ENCODE measurements around the gene SOX6.

The SOX6 gene

GRCh38 chr11:16338393-16338792, 18.0 kb downstream of the SOX6 start:
- Histone ChIP-seq H3K79me2 (ENCODE audit: insufficient read depth, low read depth) (no peaks in the 10 kb centered on the region), H3K4me3 (IDR thresholded peaks at IDR 0.05; ENCODE audit: insufficient read depth, low read depth, low read length) (no peak overlapping the region), H3K27ac (no peak overlapping the region), H4K20me1 (ENCODE audit: insufficient read depth) (no peaks in the 10 kb centered on the region), H3K4me1 (ENCODE audit: low read depth, poor library complexity, severe bottlenecking) (no peaks in the 10 kb centered on the region), H3K36me3 (ENCODE audit: insufficient read depth) (no peaks in the 10 kb centered on the region), H2AFZ (ENCODE audit: low read depth) (no peak overlapping the region), H3K27me3 (ENCODE audit: insufficient read depth, low read depth) (no peaks in the 10 kb centered on the region), H3K4me2 (no peak overlapping the region), H3K9ac (no peak overlapping the region)
- no peak for TF ChIP-seq CTCF (conservative IDR thresholded peaks at IDR 0.05; ENCODE audit: low read depth, low read length)

GRCh38 chr11:16337421-16338213, 18.7 kb downstream of the SOX6 start:
- Histone ChIP-seq H3K4me1 (ENCODE audit: low read depth, poor library complexity, severe bottlenecking) (no peaks in the 10 kb centered on the region), H3K27me3 (ENCODE audit: insufficient read depth, low read depth) (no peaks in the 10 kb centered on the region), H3K9ac (no peak overlapping the region), H3K4me2 (no peak overlapping the region), H2AFZ (ENCODE audit: low read depth) (no peak overlapping the region), H3K4me3 (IDR thresholded peaks at IDR 0.05; ENCODE audit: insufficient read depth, low read depth, low read length) (no peak overlapping the region), H3K79me2 (ENCODE audit: insufficient read depth, low read depth) (no peaks in the 10 kb centered on the region), H3K27ac (no peak overlapping the region), H4K20me1 (ENCODE audit: insufficient read depth) (no peaks in the 10 kb centered on the region), H3K36me3 (ENCODE audit: insufficient read depth) (no peaks in the 10 kb centered on the region)
- no peak for TF ChIP-seq CTCF (conservative IDR thresholded peaks at IDR 0.05; ENCODE audit: low read depth, low read length)

- Histone ChIP-seq H2AFZ (ENCODE audit: low read depth) (no peak overlapping the region), H3K27ac (no peak overlapping the region), H3K79me2 (ENCODE audit: insufficient read depth, low read depth) (no peaks in the 10 kb centered on the region), H3K4me2 (no peak overlapping the region), H3K36me3 (ENCODE audit: insufficient read depth) (no peaks in the 10 kb centered on the region), H4K20me1 (ENCODE audit: insufficient read depth) (no peaks in the 10 kb centered on the region), H3K4me1 (ENCODE audit: low read depth, poor library complexity, severe bottlenecking) (no peaks in the 10 kb centered on the region), H3K4me3 (IDR thresholded peaks at IDR 0.05; ENCODE audit: insufficient read depth, low read depth, low read length) (no peak overlapping the region), H3K9ac (no peak overlapping the region), H3K27me3 (ENCODE audit: insufficient read depth, low read depth) (no peaks in the 10 kb centered on the region)
- no peak for TF ChIP-seq CTCF (conservative IDR thresholded peaks at IDR 0.05; ENCODE audit: low read depth, low read length)
These were observed 19.6 kb downstream of the SOX6 start for GRCh38 chr11:16336721-16337120.

- no peaks in the 10 kb centered on the region for H3K79me2 ChIP-seq (ENCODE audit: insufficient read depth, low read depth)
- H3K4me3 ChIP-seq (IDR thresholded peaks at IDR 0.05; ENCODE audit: insufficient read depth, low read depth, low read length) = no peak overlapping the region
- TF ChIP-seq CTCF (conservative IDR thresholded peaks at IDR 0.05; ENCODE audit: low read depth, low read length) = no peak
- no peak overlapping the region for H2AFZ ChIP-seq (ENCODE audit: low read depth)
- no peaks in the 10 kb centered on the region for H3K4me1 ChIP-seq (ENCODE audit: low read depth, poor library complexity, severe bottlenecking)
- H4K20me1 ChIP-seq (ENCODE audit: insufficient read depth) = no peaks in the 10 kb centered on the region
- no peaks in the 10 kb centered on the region for H3K36me3 ChIP-seq (ENCODE audit: insufficient read depth)
- H3K27me3 ChIP-seq (ENCODE audit: insufficient read depth, low read depth) = no peaks in the 10 kb centered on the region
- H3K4me2 ChIP-seq = no peak overlapping the region
- H3K27ac ChIP-seq = no peak overlapping the region
- H3K9ac ChIP-seq = no peak overlapping the region
These were observed 20.1 kb downstream of the SOX6 start for GRCh38 chr11:16336204-16336603.
